ENCODE results near the gene IL17RD. TPM values are rescaled to one million over a fixed set of nuclear protein-coding genes. Genes with fewer than 3 reads are reported as not detected.

The IL17RD gene
- total and polyA plus RNA-seq, 2 experiments from 2014 or later = 10.7 to 104 TPM

GRCh38 chr3:57161915-57162314 lies 3.2 kb downstream of the IL17RD start:
- no peak overlapping the region for H2AFZ ChIP-seq
- H3K36me3 ChIP-seq (ENCODE audit: insufficient read depth) = no peaks in the 10 kb centered on the region
- H3K4me1 ChIP-seq (ENCODE audit: insufficient read depth) = peaks cover 79% of the 10 kb centered on the region
- peaks cover 23% of the 10 kb centered on the region for H3K27me3 Mint-ChIP-seq (ENCODE audit: insufficient read depth, low read depth, poor library complexity)
- peak overlapping the region; percentile 65 for H3K4me2 ChIP-seq
- H3K36me3 Mint-ChIP-seq (ENCODE audit: low read depth) = peaks cover 14% of the 10 kb centered on the region; the same call in 2 of the 3 replicates
- H3K4me3 Mint-ChIP-seq = no peak overlapping the region; the same call in 2 of the 3 replicates
- peak overlapping the region; percentile 40; the same call in 1 of the 2 replicates for H3K4me3 ChIP-seq
- no peaks in the 10 kb centered on the region for H4K20me1 ChIP-seq (replicated peaks; ENCODE audit: insufficient read depth)
- peak overlapping the region; percentile 95 for H3K27ac ChIP-seq (ENCODE audit: low read depth)
- H3K9me3 Mint-ChIP-seq = peaks cover 4% of the 10 kb centered on the region; the same call in 2 of the 3 replicates
- H3K9me2 ChIP-seq (ENCODE audit: insufficient read depth) = no peaks in the 10 kb centered on the region
- H3K79me2 ChIP-seq (replicated peaks; ENCODE audit: insufficient read depth) = peaks cover 54% of the 10 kb centered on the region
- peaks cover 80% of the 10 kb centered on the region for H3K4me1 Mint-ChIP-seq
- DNase-seq (ENCODE audit: low spot score) (no peak), ATAC-seq (no peak)
- no peak overlapping the region for H3K27ac Mint-ChIP-seq
- peaks cover 9% of the 10 kb centered on the region; the same call in 1 of the 2 replicates for H3K27me3 ChIP-seq (ENCODE audit: insufficient read depth)
- peaks cover 14% of the 10 kb centered on the region; the same call in 1 of the 2 replicates for H3F3A ChIP-seq (replicated peaks; ENCODE audit: low read depth)
- TF ChIP-seq ZNF331 (CRISPR knock-in tag; IDR thresholded peaks at IDR 0.05; ENCODE audit: low read depth) (no peak), POLR2AphosphoS5 (IDR thresholded peaks at IDR 0.05; ENCODE audit: low read depth) (0 out of 2 replicates have a peak, but pooled peaks have one; percentile 10)

- no peak for DNase-seq (ENCODE audit: low spot score)
- H3K79me2 ChIP-seq (replicated peaks; ENCODE audit: insufficient read depth) = peaks cover 63% of the 10 kb centered on the region
- H3K4me1 ChIP-seq (ENCODE audit: insufficient read depth) = peaks cover 78% of the 10 kb centered on the region
- H3K27me3 ChIP-seq (ENCODE audit: insufficient read depth) = peaks cover 9% of the 10 kb centered on the region; the same call in 1 of the 2 replicates
- peak overlapping the region; percentile 60 for H3K4me3 Mint-ChIP-seq
- H3K27ac Mint-ChIP-seq = peak overlapping the region; percentile 92
- H3K4me2 ChIP-seq = peak overlapping the region; percentile 65
- peaks cover 78% of the 10 kb centered on the region for H3K4me1 Mint-ChIP-seq
- H3K36me3 Mint-ChIP-seq (ENCODE audit: low read depth) = peaks cover 14% of the 10 kb centered on the region; the same call in 2 of the 3 replicates
- H3F3A ChIP-seq (replicated peaks; ENCODE audit: low read depth) = peaks cover 11% of the 10 kb centered on the region; the same call in 1 of the 2 replicates
- H3K27me3 Mint-ChIP-seq (ENCODE audit: insufficient read depth, low read depth, poor library complexity) = peaks cover 18% of the 10 kb centered on the region
- peak; percentile 2 for ATAC-seq
- no peaks in the 10 kb centered on the region for H4K20me1 ChIP-seq (replicated peaks; ENCODE audit: insufficient read depth)
- H3K4me3 ChIP-seq = peak overlapping the region; percentile 40
- no peaks in the 10 kb centered on the region for H3K9me2 ChIP-seq (ENCODE audit: insufficient read depth)
- no peaks in the 10 kb centered on the region for H3K36me3 ChIP-seq (ENCODE audit: insufficient read depth)
- H2AFZ ChIP-seq = no peak overlapping the region
- peaks cover 4% of the 10 kb centered on the region; the same call in 2 of the 3 replicates for H3K9me3 Mint-ChIP-seq
- no peak for TF ChIP-seq EZH2phosphoT487 (IDR thresholded peaks at IDR 0.05; ENCODE audit: unreplicated experiment)
- 0 out of 2 replicates have a peak, but pooled peaks have one; percentile 2 for TF ChIP-seq POLR2AphosphoS5 (IDR thresholded peaks at IDR 0.05; ENCODE audit: low read depth)
- H3K27ac ChIP-seq (ENCODE audit: low read depth) = peak overlapping the region; percentile 95
Measured at GRCh38 chr3:57160765-57161538, 4.2 kb downstream of the IL17RD start.

GRCh38 chr3:57160076-57160764 lies 4.9 kb downstream of the IL17RD start:
- Histone ChIP-seq H3K4me3 (peak overlapping the region; percentile 40), H3K4me2 (peak overlapping the region; percentile 65), H3K79me2 (replicated peaks; ENCODE audit: insufficient read depth) (peaks cover 71% of the 10 kb centered on the region), H4K20me1 (replicated peaks; ENCODE audit: insufficient read depth) (0 out of 2 replicates have a peak, but pooled peaks cover 3% of the 10 kb centered on the region), H3K4me1 (ENCODE audit: insufficient read depth) (peaks cover 80% of the 10 kb centered on the region), H3K36me3 (ENCODE audit: insufficient read depth) (no peaks in the 10 kb centered on the region), H3F3A (replicated peaks; ENCODE audit: low read depth) (peaks cover 9% of the 10 kb centered on the region; the same call in 1 of the 2 replicates), H2AFZ (no peak overlapping the region), H3K9me2 (ENCODE audit: insufficient read depth) (no peaks in the 10 kb centered on the region), H3K27me3 (ENCODE audit: insufficient read depth) (peaks cover 9% of the 10 kb centered on the region; the same call in 1 of the 2 replicates), H3K27ac (ENCODE audit: low read depth) (peak overlapping the region; percentile 95)
- peaks cover 14% of the 10 kb centered on the region; the same call in 1 of the 3 replicates for H3K36me3 Mint-ChIP-seq (ENCODE audit: low read depth)
- peak overlapping the region; percentile 60 for H3K4me3 Mint-ChIP-seq
- DNase-seq (ENCODE audit: low spot score) (peak; percentile 74), ATAC-seq (peak; percentile 14)
- peaks cover 20% of the 10 kb centered on the region for H3K27me3 Mint-ChIP-seq (ENCODE audit: insufficient read depth, low read depth, poor library complexity)
- peaks cover 4% of the 10 kb centered on the region; the same call in 2 of the 3 replicates for H3K9me3 Mint-ChIP-seq
- peak overlapping the region; percentile 92 for H3K27ac Mint-ChIP-seq
- peaks cover 77% of the 10 kb centered on the region for H3K4me1 Mint-ChIP-seq
- TF ChIP-seq, protein P1, sequence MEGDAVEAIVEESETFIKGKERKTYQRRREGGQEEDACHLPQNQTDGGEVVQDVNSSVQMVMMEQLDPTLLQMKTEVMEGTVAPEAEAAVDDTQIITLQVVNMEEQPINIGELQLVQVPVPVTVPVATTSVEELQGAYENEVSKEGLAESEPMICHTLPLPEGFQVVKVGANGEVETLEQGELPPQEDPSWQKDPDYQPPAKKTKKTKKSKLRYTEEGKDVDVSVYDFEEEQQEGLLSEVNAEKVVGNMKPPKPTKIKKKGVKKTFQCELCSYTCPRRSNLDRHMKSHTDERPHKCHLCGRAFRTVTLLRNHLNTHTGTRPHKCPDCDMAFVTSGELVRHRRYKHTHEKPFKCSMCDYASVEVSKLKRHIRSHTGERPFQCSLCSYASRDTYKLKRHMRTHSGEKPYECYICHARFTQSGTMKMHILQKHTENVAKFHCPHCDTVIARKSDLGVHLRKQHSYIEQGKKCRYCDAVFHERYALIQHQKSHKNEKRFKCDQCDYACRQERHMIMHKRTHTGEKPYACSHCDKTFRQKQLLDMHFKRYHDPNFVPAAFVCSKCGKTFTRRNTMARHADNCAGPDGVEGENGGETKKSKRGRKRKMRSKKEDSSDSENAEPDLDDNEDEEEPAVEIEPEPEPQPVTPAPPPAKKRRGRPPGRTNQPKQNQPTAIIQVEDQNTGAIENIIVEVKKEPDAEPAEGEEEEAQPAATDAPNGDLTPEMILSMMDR (conservative IDR thresholded peaks at IDR 0.05; ENCODE audit: low read depth in 2 of 2) = no peak
- no peak for TF ChIP-seq POLR2AphosphoS5 (IDR thresholded peaks at IDR 0.05; ENCODE audit: low read depth)
- no peak for TF ChIP-seq EZH2phosphoT487 (IDR thresholded peaks at IDR 0.05; ENCODE audit: unreplicated experiment)
- TF ChIP-seq ZNF114 (CRISPR knock-in tag; IDR thresholded peaks at IDR 0.05) = no peak
- no peak for TF ChIP-seq EZH2 (IDR thresholded peaks at IDR 0.05; ENCODE audit: low read depth, unreplicated experiment)
- no peak for TF ChIP-seq NANOG (IDR thresholded peaks at IDR 0.05; ENCODE audit: borderline replicate concordance)
- TF ChIP-seq ZNF331 (CRISPR knock-in tag; IDR thresholded peaks at IDR 0.05; ENCODE audit: low read depth) = no peak
- no peak; the same call in 1 of the 2 replicates for TF ChIP-seq CREB1 (CRISPR knock-in tag; IDR thresholded peaks at IDR 0.05; ENCODE audit: low read depth)
- TF ChIP-seq JUNB (IDR thresholded peaks at IDR 0.05; ENCODE audit: unreplicated experiment) = no peak
- TF ChIP-seq, protein P2, sequence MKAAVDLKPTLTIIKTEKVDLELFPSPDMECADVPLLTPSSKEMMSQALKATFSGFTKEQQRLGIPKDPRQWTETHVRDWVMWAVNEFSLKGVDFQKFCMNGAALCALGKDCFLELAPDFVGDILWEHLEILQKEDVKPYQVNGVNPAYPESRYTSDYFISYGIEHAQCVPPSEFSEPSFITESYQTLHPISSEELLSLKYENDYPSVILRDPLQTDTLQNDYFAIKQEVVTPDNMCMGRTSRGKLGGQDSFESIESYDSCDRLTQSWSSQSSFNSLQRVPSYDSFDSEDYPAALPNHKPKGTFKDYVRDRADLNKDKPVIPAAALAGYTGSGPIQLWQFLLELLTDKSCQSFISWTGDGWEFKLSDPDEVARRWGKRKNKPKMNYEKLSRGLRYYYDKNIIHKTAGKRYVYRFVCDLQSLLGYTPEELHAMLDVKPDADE (IDR thresholded peaks at IDR 0.05) = no peak
